ENCODE data around the gene NPC2. TPM values are rescaled to one million over a fixed set of nuclear protein-coding genes. Genes with fewer than 3 reads are reported as not detected.

Gene NPC2
- total and polyA plus RNA-seq, 7 experiments from 2014 or later = 37.9 to 108 (median 60.2) TPM

GRCh38 chr14:74514471-74514941 lies 21.4 kb upstream of the NPC2 start:
- ChIA-PET CTCF (interaction anchor here (0.6 kb wide), 1 partner anchor 1005 kb away, joined by 3 read pairs; no protein-coding TSS in a partner anchor), POLR2A (interaction anchor here (0.6 kb wide), 1 partner anchor 1068 kb away, joined by 5 read pairs; no protein-coding TSS in a partner anchor)
- Histone ChIP-seq H3K27me3 (ENCODE audit: control insufficient read depth in 2 of 2, insufficient read depth in 2 of 2, low read length in 2 of 2) (no peaks in the 10 kb centered on the region), H3K4me3 (ENCODE audit: low read length) (no peak overlapping the region), H3K9me3 (ENCODE audit: control insufficient read depth in 2 of 3, low read length in 3 of 3) (no peaks in the 10 kb centered on the region), H3K36me3 (ENCODE audit: control insufficient read depth in 2 of 3, insufficient read depth in 3 of 3, low read length in 3 of 3) (no peaks in the 10 kb centered on the region), H3K4me1 (ENCODE audit: control insufficient read depth in 2 of 2, insufficient read depth in 2 of 2, low read length in 2 of 2) (no peaks in the 10 kb centered on the region), H3K27ac (ENCODE audit: low read depth, low read length) (no peak overlapping the region)
- ATAC-seq = no peak
- Mint-ChIP-seq H3K27ac (no peak overlapping the region), H3K36me3 (no peaks in the 10 kb centered on the region), H3K9me3 (no peaks in the 10 kb centered on the region), H3K27me3 (peaks cover 3 to 47% (median 10%) of the 10 kb centered on the region in 5 donors), H3K4me1 (peaks cover 0 to 14% (median 12%) of the 10 kb centered on the region in 7 donors), H3K4me3 (peak overlapping the region in 7 of 10 donors; percentile 1 to 68 (median 42))
- intact Hi-C loops (cut with micrococcal nuclease) = no loop called here
- DNase-seq = no peak

- POLR2A ChIA-PET = no interaction called here
- H3K4me3 ChIP-seq (ENCODE audit: low read length) = no peak overlapping the region
These were observed 19.1 kb upstream of the NPC2 start for GRCh38 chr14:74511966-74512830.

GRCh38 chr14:74510959-74511409 lies 17.9 kb upstream of the NPC2 start:
- H3K27me3 ChIP-seq (ENCODE audit: control insufficient read depth in 2 of 2, insufficient read depth in 2 of 2, low read length in 2 of 2) = no peaks in the 10 kb centered on the region
- intact Hi-C loops (cut with micrococcal nuclease) = no loop called here
- H3K9me3 ChIP-seq (ENCODE audit: control insufficient read depth in 2 of 3, low read length in 3 of 3) = no peaks in the 10 kb centered on the region
- DNase-seq (no peak), ATAC-seq (no peak)
- H3K27ac Mint-ChIP-seq = no peak overlapping the region
- peaks cover 0 to 8% (median 0%) of the 10 kb centered on the region in 5 donors for H3K36me3 Mint-ChIP-seq
- H3K27me3 Mint-ChIP-seq = peaks cover 4 to 37% (median 6%) of the 10 kb centered on the region in 5 donors
- no peaks in the 10 kb centered on the region for H3K4me1 ChIP-seq (ENCODE audit: control insufficient read depth in 2 of 2, insufficient read depth in 2 of 2, low read length in 2 of 2)
- no peak overlapping the region for H3K4me3 ChIP-seq (ENCODE audit: low read length)
- no peaks in the 10 kb centered on the region for H3K9me3 Mint-ChIP-seq
- CTCF ChIA-PET = no interaction called here
- POLR2A ChIA-PET = interaction anchor here (0.6 kb wide), 1 partner anchor 1149 kb away, joined by 3 read pairs; no protein-coding TSS in a partner anchor
- H3K4me3 Mint-ChIP-seq = no peak overlapping the region
- no peak overlapping the region for H3K27ac ChIP-seq (ENCODE audit: low read depth, low read length)
- H3K4me1 Mint-ChIP-seq = peaks cover 0 to 21% (median 12%) of the 10 kb centered on the region in 7 donors
- H3K36me3 ChIP-seq (ENCODE audit: control insufficient read depth in 2 of 3, insufficient read depth in 3 of 3, low read length in 3 of 3) = no peaks in the 10 kb centered on the region

More at GRCh38 chr14:74511966-74512830, 19.1 kb upstream of the NPC2 start:
- Mint-ChIP-seq H3K4me3 (no peak overlapping the region), H3K4me1 (peaks cover 0 to 18% (median 12%) of the 10 kb centered on the region in 7 donors), H3K27ac (no peak overlapping the region), H3K36me3 (peaks cover 0 to 4% (median 0%) of the 10 kb centered on the region in 5 donors), H3K27me3 (peaks cover 4 to 38% (median 6%) of the 10 kb centered on the region in 5 donors), H3K9me3 (no peaks in the 10 kb centered on the region)
- Histone ChIP-seq H3K27me3 (ENCODE audit: control insufficient read depth in 2 of 2, insufficient read depth in 2 of 2, low read length in 2 of 2) (no peaks in the 10 kb centered on the region), H3K27ac (ENCODE audit: low read depth, low read length) (no peak overlapping the region), H3K4me1 (ENCODE audit: control insufficient read depth in 2 of 2, insufficient read depth in 2 of 2, low read length in 2 of 2) (no peaks in the 10 kb centered on the region), H3K9me3 (ENCODE audit: control insufficient read depth in 2 of 3, low read length in 3 of 3) (no peaks in the 10 kb centered on the region), H3K36me3 (ENCODE audit: control insufficient read depth in 2 of 3, insufficient read depth in 3 of 3, low read length in 3 of 3) (no peaks in the 10 kb centered on the region)
- intact Hi-C loops (cut with micrococcal nuclease) = no loop called here
- CTCF ChIA-PET = no interaction called here
- no peak for ATAC-seq
- DNase-seq = no peak

- Mint-ChIP-seq H3K27ac (no peak overlapping the region), H3K4me3 (no peak overlapping the region), H3K4me1 (peaks cover 0 to 21% (median 12%) of the 10 kb centered on the region in 7 donors), H3K36me3 (peaks cover 0 to 8% (median 0%) of the 10 kb centered on the region in 5 donors), H3K27me3 (peaks cover 4 to 33% (median 5%) of the 10 kb centered on the region in 5 donors), H3K9me3 (no peaks in the 10 kb centered on the region)
- intact Hi-C loops (cut with micrococcal nuclease) = no loop called here
- no peaks in the 10 kb centered on the region for H3K27me3 ChIP-seq (ENCODE audit: control insufficient read depth in 2 of 2, insufficient read depth in 2 of 2, low read length in 2 of 2)
- no peaks in the 10 kb centered on the region for H3K36me3 ChIP-seq (ENCODE audit: control insufficient read depth in 2 of 3, insufficient read depth in 3 of 3, low read length in 3 of 3)
- ATAC-seq = no peak
- no peaks in the 10 kb centered on the region for H3K4me1 ChIP-seq (ENCODE audit: control insufficient read depth in 2 of 2, insufficient read depth in 2 of 2, low read length in 2 of 2)
- H3K4me3 ChIP-seq (ENCODE audit: low read length) = no peak overlapping the region
- POLR2A ChIA-PET = interaction anchor here (0.6 kb wide), 1 partner anchor 1150 kb away, joined by 3 read pairs; no protein-coding TSS in a partner anchor
- DNase-seq = no peak
- no peak overlapping the region for H3K27ac ChIP-seq (ENCODE audit: low read depth, low read length)
- H3K9me3 ChIP-seq (ENCODE audit: control insufficient read depth in 2 of 3, low read length in 3 of 3) = no peaks in the 10 kb centered on the region
- CTCF ChIA-PET = no interaction called here
These were observed 17.3 kb upstream of the NPC2 start for GRCh38 chr14:74510223-74510931.

- Mint-ChIP-seq H3K36me3 (peaks cover 0 to 8% (median 0%) of the 10 kb centered on the region in 5 donors), H3K27me3 (peaks cover 4 to 28% (median 5%) of the 10 kb centered on the region in 5 donors), H3K27ac (no peak overlapping the region), H3K4me1 (peaks cover 0 to 17% (median 11%) of the 10 kb centered on the region in 7 donors), H3K4me3 (no peak overlapping the region), H3K9me3 (no peaks in the 10 kb centered on the region)
- H3K4me3 ChIP-seq (ENCODE audit: low read length) = no peak overlapping the region
- H3K36me3 ChIP-seq (ENCODE audit: control insufficient read depth in 2 of 3, insufficient read depth in 3 of 3, low read length in 3 of 3) = no peaks in the 10 kb centered on the region
- no peak for DNase-seq
- H3K9me3 ChIP-seq (ENCODE audit: control insufficient read depth in 2 of 3, low read length in 3 of 3) = no peaks in the 10 kb centered on the region
- ATAC-seq = no peak
- H3K27ac ChIP-seq (ENCODE audit: low read depth, low read length) = no peak overlapping the region
- ChIA-PET CTCF (no interaction called here), POLR2A (no interaction called here)
- H3K27me3 ChIP-seq (ENCODE audit: control insufficient read depth in 2 of 2, insufficient read depth in 2 of 2, low read length in 2 of 2) = no peaks in the 10 kb centered on the region
- intact Hi-C loops (cut with micrococcal nuclease) = no loop called here
- no peaks in the 10 kb centered on the region for H3K4me1 ChIP-seq (ENCODE audit: control insufficient read depth in 2 of 2, insufficient read depth in 2 of 2, low read length in 2 of 2)
These were observed 16.6 kb upstream of the NPC2 start for GRCh38 chr14:74509587-74510222.

- H3K27me3 ChIP-seq (ENCODE audit: control insufficient read depth in 2 of 2, insufficient read depth in 2 of 2, low read length in 2 of 2) = no peaks in the 10 kb centered on the region
- intact Hi-C loops (cut with micrococcal nuclease) = no loop called here
- no peaks in the 10 kb centered on the region for H3K4me1 ChIP-seq (ENCODE audit: control insufficient read depth in 2 of 2, insufficient read depth in 2 of 2, low read length in 2 of 2)
- no peaks in the 10 kb centered on the region for H3K9me3 Mint-ChIP-seq
- peaks cover 0 to 8% (median 0%) of the 10 kb centered on the region in 5 donors for H3K36me3 Mint-ChIP-seq
- ATAC-seq (no peak), DNase-seq (no peak)
- ChIA-PET CTCF (no interaction called here), POLR2A (no interaction called here)
- H3K4me3 Mint-ChIP-seq = no peak overlapping the region
- H3K27ac Mint-ChIP-seq = no peak overlapping the region
- H3K27me3 Mint-ChIP-seq = peaks cover 4 to 20% (median 5%) of the 10 kb centered on the region in 5 donors
- no peak overlapping the region for H3K27ac ChIP-seq (ENCODE audit: low read depth, low read length)
- no peaks in the 10 kb centered on the region for H3K9me3 ChIP-seq (ENCODE audit: control insufficient read depth in 2 of 3, low read length in 3 of 3)
- H3K4me3 ChIP-seq (ENCODE audit: low read length) = no peak overlapping the region
- peaks cover 0 to 10% (median 3%) of the 10 kb centered on the region in 7 donors for H3K4me1 Mint-ChIP-seq
- no peaks in the 10 kb centered on the region for H3K36me3 ChIP-seq (ENCODE audit: control insufficient read depth in 2 of 3, insufficient read depth in 3 of 3, low read length in 3 of 3)
These were observed 15.8 kb upstream of the NPC2 start for GRCh38 chr14:74508844-74509428.
